PC-3 (cell line): Measurements from ENCODE around the gene CDC37L1. TPM values are rescaled to one million over a fixed set of nuclear protein-coding genes. Genes with fewer than 3 reads are reported as not detected.

Source experiments
- ATAC-seq: fragments of 200-7000 bp; cut with Tn5 transposase; 2 replicates; pipeline ENCODE4 v1.9.1; 2020; ENCODE audit warnings: mild to moderate bottlenecking, moderate library complexity
- BruUV-seq: library from RNA; stranded (reverse); fragments of 400-500 nt; replicated peaks from 2 replicates; lab custom pipeline; 2021; lab: Mats Ljungman, UMichigan
- CTCF ChIA-PET: fragments of 300-600 bp; sonication (Branson Sonifier 250); formaldehyde crosslinking; loops from one replicate; lab custom pipeline; 2022; ENCODE audit warnings: antibody characterized with exemption; lab: Charles Lee
- POLR2A ChIA-PET: fragments of 300-600 bp; sonication (Branson Sonifier 250); formaldehyde crosslinking; loops from one replicate; lab custom pipeline; 2022; ENCODE audit warnings: antibody characterized with exemption; ENCODE audit not compliant: unreplicated experiment; lab: Charles Lee
- DNase-seq: peaks from one replicate; pipeline ENCODE4 v3.0.0-alpha.2; 2015
- H2AFZ ChIP-seq: fragments of 300-600 bp; sonication (generic); 2 replicates; pipeline ENCODE4 v1.6.0; 2016; ENCODE audit warnings: antibody characterized with exemption, low read length
- H3F3A ChIP-seq: fragments of 300-600 bp; sonication (generic); one replicate; pipeline ENCODE4 v1.6.0; 2017; ENCODE audit warnings: antibody characterized with exemption, low read length, control low read depth, mild to moderate bottlenecking; ENCODE audit not compliant: unreplicated experiment
- H3K27ac ChIP-seq: fragments of 300-600 bp; sonication (generic); 2 replicates; pipeline ENCODE4 v1.5.1; 2016; ENCODE audit warnings: mild to moderate bottlenecking, low read length
- H3K27me3 ChIP-seq: fragments of 300-600 bp; sonication (generic); 2 replicates; pipeline ENCODE4 v1.6.1; 2016; ENCODE audit warnings: low read length, mixed read lengths
- H3K36me3 ChIP-seq: fragments of 300-600 bp; sonication (generic); 2 replicates; pipeline ENCODE4 v1.6.1; 2016; ENCODE audit warnings: low read depth, mixed run types, low read length, mixed read lengths
- H3K4me1 ChIP-seq: fragments of 300-600 bp; sonication (generic); 2 replicates; pipeline ENCODE4 v1.5.1; 2016; ENCODE audit warnings: low read length; ENCODE audit not compliant: insufficient read depth
- H3K4me2 ChIP-seq: fragments of 300-600 bp; sonication (generic); 2 replicates; pipeline ENCODE4 v1.6.0; 2016; ENCODE audit warnings: low read length
- H3K4me3 ChIP-seq: fragments of 300-600 bp; sonication (generic); 2 replicates; pipeline ENCODE4 v1.5.1; 2016; ENCODE audit warnings: mild to moderate bottlenecking, low read length, mixed read lengths
- H3K79me2 ChIP-seq: fragments of 300-600 bp; sonication (generic); 2 replicates; pipeline ENCODE4 v1.6.1; 2017; ENCODE audit warnings: low read length, mixed read lengths
- H3K9ac ChIP-seq: fragments of 300-600 bp; sonication (generic); 2 replicates; pipeline ENCODE4 v1.6.0; 2016; ENCODE audit warnings: mild to moderate bottlenecking, low read length
- H3K9me2 ChIP-seq: fragments of 300-600 bp; sonication (generic); replicated peaks from 2 replicates; pipeline ENCODE4 v1.6.1; 2016; ENCODE audit warnings: mixed run types, low read length, mixed read lengths
- H3K9me3 ChIP-seq: fragments of 300-600 bp; sonication (generic); 2 replicates; pipeline ENCODE4 v1.6.1; 2016; ENCODE audit warnings: low read length, mixed read lengths
- H4K20me1 ChIP-seq: fragments of 300-600 bp; sonication (generic); 2 replicates; pipeline ENCODE4 v1.6.1; 2016; ENCODE audit warnings: low read length, mixed read lengths
- EZH2 ChIP-seq: fragments of 300-600 bp; sonication (generic); IDR thresholded peaks from one replicate; pipeline ENCODE4 v1.6.1; 2017; ENCODE audit warnings: antibody characterized with exemption, mild to moderate bottlenecking, low read length; ENCODE audit not compliant: unreplicated experiment
- EZH2phosphoT487 ChIP-seq: fragments of 300-600 bp; sonication (generic); IDR thresholded peaks from 2 replicates; pipeline ENCODE4 v1.6.1; 2018; ENCODE audit warnings: mild to moderate bottlenecking, antibody characterized with exemption, low read length, borderline replicate concordance
- intact Hi-C: fragments of 100-400 bp; cut with micrococcal nuclease; formaldehyde crosslinking; loops from 2 replicates; pipeline ENCODE4 v1.9.0; 2023
- total RNA-seq: library from RNA; depleted of rRNA; stranded (reverse); fragments of >200 nt; gene quantifications from 2 replicates; pipeline ENCODE4 v1.2.3, GENCODE V29; 2014
- TF ChIP-seq, protein P1 (sequence below): fragments of 300-600 bp; sonication (generic); conservative IDR thresholded peaks from 2 replicates; pipeline ENCODE4 v1.5.1; 2017; ENCODE audit warnings: antibody characterized with exemption, low read depth, mild to moderate bottlenecking, low read length

The CDC37L1 gene
- total RNA-seq, 1 experiment from 2014 or later: 5.1 TPM

DNA sequence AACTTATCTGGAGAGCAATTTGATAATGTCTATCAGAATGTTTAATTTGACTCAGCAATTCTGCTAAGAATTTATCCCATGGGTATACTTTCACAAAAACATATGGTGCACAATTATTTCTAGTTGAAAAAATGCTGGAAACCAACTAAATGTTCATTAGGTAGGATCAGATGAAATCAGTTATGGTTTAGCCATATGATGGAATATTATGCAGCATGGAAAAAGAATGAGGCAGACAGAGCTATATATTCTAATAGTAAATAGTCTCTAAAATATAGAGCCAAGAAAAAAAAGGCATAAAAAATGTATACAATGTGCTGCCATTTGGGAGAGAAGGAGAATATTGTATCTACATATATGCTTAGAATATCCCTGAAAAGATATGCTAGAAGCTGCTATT lies 9.5 kb upstream of the CDC37L1 start:
- no peak for DNase-seq
- TF ChIP-seq EZH2phosphoT487: no peak
- TF ChIP-seq, protein P1, sequence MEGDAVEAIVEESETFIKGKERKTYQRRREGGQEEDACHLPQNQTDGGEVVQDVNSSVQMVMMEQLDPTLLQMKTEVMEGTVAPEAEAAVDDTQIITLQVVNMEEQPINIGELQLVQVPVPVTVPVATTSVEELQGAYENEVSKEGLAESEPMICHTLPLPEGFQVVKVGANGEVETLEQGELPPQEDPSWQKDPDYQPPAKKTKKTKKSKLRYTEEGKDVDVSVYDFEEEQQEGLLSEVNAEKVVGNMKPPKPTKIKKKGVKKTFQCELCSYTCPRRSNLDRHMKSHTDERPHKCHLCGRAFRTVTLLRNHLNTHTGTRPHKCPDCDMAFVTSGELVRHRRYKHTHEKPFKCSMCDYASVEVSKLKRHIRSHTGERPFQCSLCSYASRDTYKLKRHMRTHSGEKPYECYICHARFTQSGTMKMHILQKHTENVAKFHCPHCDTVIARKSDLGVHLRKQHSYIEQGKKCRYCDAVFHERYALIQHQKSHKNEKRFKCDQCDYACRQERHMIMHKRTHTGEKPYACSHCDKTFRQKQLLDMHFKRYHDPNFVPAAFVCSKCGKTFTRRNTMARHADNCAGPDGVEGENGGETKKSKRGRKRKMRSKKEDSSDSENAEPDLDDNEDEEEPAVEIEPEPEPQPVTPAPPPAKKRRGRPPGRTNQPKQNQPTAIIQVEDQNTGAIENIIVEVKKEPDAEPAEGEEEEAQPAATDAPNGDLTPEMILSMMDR: no peak
- TF ChIP-seq EZH2: no peak
- no peaks in the 10 kb centered on the region for H3K9me2 ChIP-seq
- H3K9me3 ChIP-seq: no peaks in the 10 kb centered on the region
- H3K36me3 ChIP-seq: no peaks in the 10 kb centered on the region
- no peaks in the 10 kb centered on the region for H4K20me1 ChIP-seq
- no peak overlapping the region for H3K27ac ChIP-seq
- peaks cover 23% of the 10 kb centered on the region for H3K4me1 ChIP-seq
- H3K4me3 ChIP-seq: no peak overlapping the region
- no TSS peak for BruUV-seq
- H3K9ac ChIP-seq: no peak overlapping the region
- ChIA-PET POLR2A (no interaction called here), CTCF (no interaction called here)
- no peak overlapping the region for H2AFZ ChIP-seq
- intact Hi-C loops: no loop called here
- H3K27me3 ChIP-seq: no peaks in the 10 kb centered on the region
- no peak overlapping the region for H3K4me2 ChIP-seq
- H3K79me2 ChIP-seq: peaks cover 10% of the 10 kb centered on the region
- H3F3A ChIP-seq: no peaks in the 10 kb centered on the region
- ATAC-seq: no peak

DNA sequence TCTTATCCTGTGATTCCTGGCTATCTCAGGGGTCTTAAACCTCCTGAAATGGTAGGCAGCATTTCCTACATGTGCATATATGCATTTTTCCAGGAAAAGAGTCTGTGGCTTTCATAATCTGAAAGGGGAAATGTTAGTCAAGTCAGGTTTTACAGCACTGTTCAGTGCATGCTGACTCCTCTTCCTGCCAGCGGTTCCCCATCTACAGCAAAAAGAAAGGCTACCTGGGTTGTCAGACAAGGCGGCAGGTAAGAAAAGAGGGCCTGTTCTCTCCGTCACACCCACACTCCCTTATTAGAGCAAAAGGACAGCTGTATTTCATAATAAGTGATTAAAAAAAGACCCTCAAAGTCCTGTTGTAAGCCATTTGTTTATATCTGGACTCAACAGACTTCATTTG lies 8.8 kb upstream of the CDC37L1 start:
- Histone ChIP-seq H3F3A (no peaks in the 10 kb centered on the region), H3K9ac (no peak overlapping the region), H3K4me2 (no peak overlapping the region), H4K20me1 (no peaks in the 10 kb centered on the region), H3K9me3 (no peaks in the 10 kb centered on the region), H3K79me2 (peaks cover 3% of the 10 kb centered on the region; the same call in 1 of the 2 replicates), H3K27me3 (no peaks in the 10 kb centered on the region), H3K4me1 (peaks cover 22% of the 10 kb centered on the region), H3K9me2 (no peaks in the 10 kb centered on the region), H3K4me3 (no peak overlapping the region), H3K36me3 (no peaks in the 10 kb centered on the region), H3K27ac (no peak overlapping the region), H2AFZ (no peak overlapping the region)
- intact Hi-C loops: no loop called here
- BruUV-seq: no TSS peak
- ATAC-seq (no peak), DNase-seq (no peak)
- POLR2A ChIA-PET: no interaction called here
- TF ChIP-seq EZH2phosphoT487 (no peak), EZH2 (no peak)
- TF ChIP-seq, protein P1: no peak
- CTCF ChIA-PET: no interaction called here

DNA sequence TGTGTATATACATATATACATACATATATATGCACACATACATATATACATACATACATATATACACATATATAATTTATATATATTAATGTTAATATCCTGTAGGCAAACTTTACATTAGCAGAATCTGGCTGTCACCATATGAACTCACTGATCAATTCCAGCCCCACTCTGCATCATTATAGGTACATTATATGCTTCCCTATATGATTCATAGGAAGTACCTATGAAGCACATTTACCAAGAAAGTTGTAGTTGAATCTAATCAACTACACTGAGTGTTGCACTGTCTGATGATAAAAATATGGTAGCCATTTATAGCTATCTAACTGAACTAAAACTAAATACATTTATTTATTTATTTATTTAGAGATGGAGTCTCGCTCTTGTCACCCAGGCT lies 7.6 kb upstream of the CDC37L1 start:
- DNase-seq (no peak), ATAC-seq (no peak)
- Histone ChIP-seq H2AFZ (no peak overlapping the region), H3K79me2 (no peaks in the 10 kb centered on the region), H3K27me3 (no peaks in the 10 kb centered on the region), H3K4me1 (peaks cover 13% of the 10 kb centered on the region), H3K27ac (no peak overlapping the region), H3K4me3 (no peak overlapping the region), H4K20me1 (no peaks in the 10 kb centered on the region), H3K9ac (no peak overlapping the region), H3K9me2 (no peaks in the 10 kb centered on the region), H3F3A (no peaks in the 10 kb centered on the region), H3K4me2 (no peak overlapping the region), H3K36me3 (no peaks in the 10 kb centered on the region), H3K9me3 (no peaks in the 10 kb centered on the region)
- intact Hi-C loops: no loop called here
- BruUV-seq: no TSS peak
- ChIA-PET CTCF (no interaction called here), POLR2A (no interaction called here)
- TF ChIP-seq, protein P1: no peak
- TF ChIP-seq EZH2phosphoT487 (no peak), EZH2 (no peak)
